HepG2 (cell line): ENCODE measurements around the gene STK36.

Source experiments
- CTCF ChIP-seq: sonication (generic); formaldehyde crosslinking; IDR thresholded peaks from 2 replicates; pipeline ENCODE4 v1.5.0; 2020; ENCODE audit warnings: mild to moderate bottlenecking, missing genetic modification reagents, moderate library complexity
- ZNF160 ChIP-seq: sonication (generic); formaldehyde crosslinking; IDR thresholded peaks from 2 replicates; pipeline ENCODE4 v1.8.0; 2022; ENCODE audit warnings: mild to moderate bottlenecking, inconsistent platforms, missing genetic modification reagents
- TF ChIP-seq, protein P1 (sequence below): sonication (generic); formaldehyde crosslinking; IDR thresholded peaks from 2 replicates; pipeline ENCODE4 v1.4.0; 2020; ENCODE audit warnings: missing genetic modification reagents

GRCh38 chr2:218710334-218710686, 38.4 kb downstream of the STK36 start:
- TF ChIP-seq CTCF (CRISPR knock-in tag) (no peak), ZNF160 (CRISPR knock-in tag) (no peak)
- TF ChIP-seq, protein P1, sequence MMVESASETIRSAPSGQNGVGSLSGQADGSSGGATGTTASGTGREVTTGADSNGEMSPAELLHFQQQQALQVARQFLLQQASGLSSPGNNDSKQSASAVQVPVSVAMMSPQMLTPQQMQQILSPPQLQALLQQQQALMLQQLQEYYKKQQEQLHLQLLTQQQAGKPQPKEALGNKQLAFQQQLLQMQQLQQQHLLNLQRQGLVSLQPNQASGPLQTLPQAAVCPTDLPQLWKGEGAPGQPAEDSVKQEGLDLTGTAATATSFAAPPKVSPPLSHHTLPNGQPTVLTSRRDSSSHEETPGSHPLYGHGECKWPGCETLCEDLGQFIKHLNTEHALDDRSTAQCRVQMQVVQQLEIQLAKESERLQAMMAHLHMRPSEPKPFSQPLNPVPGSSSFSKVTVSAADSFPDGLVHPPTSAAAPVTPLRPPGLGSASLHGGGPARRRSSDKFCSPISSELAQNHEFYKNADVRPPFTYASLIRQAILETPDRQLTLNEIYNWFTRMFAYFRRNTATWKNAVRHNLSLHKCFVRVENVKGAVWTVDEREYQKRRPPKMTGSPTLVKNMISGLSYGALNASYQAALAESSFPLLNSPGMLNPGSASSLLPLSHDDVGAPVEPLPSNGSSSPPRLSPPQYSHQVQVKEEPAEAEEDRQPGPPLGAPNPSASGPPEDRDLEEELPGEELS (CRISPR knock-in tag): no peak
